ENCODE measurements around the gene TBX10.
"Not testable (repeated sequence)": the region's sequence is repeated elsewhere in the genome, so short reads cannot be mapped to it uniquely, and the experiment has no call there.

TBX10 gene

DNA sequence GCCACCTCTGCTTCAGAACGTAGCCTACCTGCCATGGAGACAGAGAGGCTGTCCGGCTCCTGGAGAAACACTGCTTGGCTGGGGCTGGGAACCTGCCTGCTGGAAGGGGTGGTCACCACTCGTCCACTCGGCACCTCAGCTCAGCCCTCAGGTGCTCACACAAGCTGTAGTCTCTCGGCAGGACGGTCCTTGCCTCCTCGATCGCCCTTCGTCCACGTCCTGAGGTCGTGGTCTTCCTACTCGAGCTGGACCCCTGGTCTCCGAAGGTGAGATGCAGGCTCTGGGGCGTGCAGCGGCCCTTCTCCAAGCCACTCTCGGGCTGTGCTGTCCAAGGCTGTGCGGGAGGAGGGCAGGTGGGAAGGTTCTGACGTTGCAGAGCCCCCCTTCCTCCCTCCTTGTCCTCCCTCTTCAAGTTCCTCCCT is at the start of gene TBX10:
TSS of gene TBX10 (minus strand) at position 326 of the 422 bp plus-strand sequence. CDS start at position 35, 291 bp downstream.
- no peak for DNase-seq

DNA sequence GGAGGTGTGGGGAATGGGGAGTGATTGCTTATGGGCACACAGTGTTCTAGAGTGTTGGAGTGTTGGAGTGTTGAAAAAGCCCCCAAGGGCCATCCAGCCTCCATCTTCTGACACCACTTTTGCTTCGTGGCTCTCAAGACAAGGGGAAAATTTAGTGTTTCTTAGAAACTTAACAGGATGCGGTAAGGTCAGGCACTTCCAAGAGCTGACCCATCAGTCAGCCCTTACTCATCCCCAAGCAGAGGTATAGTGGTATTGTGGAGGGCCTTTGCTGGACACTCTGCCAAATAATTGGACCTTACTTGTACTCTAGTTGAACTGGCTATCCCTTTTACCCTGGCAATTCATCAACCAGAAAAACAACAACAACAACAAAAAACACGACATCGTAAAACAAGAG is 49.6 kb upstream of the TBX10 start:
- DNase-seq = no peak

DNA sequence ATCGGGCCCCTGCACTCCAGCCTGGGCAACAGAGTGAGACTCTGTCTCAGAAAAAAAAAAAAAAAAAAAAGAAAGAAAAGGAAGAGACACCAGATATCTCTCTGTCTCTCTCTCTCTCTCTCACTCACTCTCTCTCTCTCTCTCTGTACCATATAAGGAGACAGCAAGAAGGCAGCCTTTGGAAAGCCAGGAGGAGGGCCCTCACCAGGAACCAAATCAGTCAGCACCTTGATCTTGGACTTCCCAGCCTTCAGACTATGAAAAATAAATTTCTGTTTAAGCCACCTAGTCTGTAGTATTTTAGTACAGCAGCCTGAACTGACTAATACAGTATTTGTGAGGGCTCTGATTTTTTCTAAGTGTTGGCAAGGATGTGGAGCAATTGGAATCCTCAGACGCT is 48.4 kb upstream of the TBX10 start:
- no peak for DNase-seq

DNA sequence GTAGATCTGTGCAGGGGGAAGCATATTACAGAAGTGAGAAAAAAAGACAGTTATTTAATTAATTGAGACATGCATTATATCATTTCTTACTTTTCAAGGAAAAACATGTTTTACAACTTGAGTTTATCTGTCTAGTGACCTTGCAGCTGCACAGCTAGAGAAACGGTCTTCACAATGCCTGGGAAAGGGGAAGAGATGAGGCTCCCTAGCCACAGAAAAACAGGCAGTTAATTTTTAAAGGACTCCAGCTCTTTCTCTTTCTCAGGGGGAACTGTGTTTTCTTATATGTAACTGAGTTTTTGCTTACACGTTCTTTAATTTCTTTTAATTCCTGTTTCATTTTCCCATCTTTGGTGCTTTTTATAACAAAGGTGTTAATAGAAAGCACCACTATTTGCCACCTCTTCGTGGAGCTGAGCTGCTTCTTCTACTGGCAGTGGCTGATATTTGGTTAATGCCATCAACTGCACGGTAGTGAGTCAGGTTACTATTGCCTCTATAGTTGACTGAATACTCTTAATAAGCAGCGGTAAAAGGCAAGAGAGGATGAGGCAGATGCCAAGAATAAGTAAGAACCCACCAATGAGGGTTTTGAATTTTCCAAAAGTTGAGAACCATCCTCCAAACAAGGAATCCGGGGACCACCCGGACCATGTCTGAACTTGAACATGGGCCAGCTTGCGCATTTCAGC is 46.2 kb upstream of the TBX10 start:
- DNase-seq = not testable (repeated sequence)

DNA sequence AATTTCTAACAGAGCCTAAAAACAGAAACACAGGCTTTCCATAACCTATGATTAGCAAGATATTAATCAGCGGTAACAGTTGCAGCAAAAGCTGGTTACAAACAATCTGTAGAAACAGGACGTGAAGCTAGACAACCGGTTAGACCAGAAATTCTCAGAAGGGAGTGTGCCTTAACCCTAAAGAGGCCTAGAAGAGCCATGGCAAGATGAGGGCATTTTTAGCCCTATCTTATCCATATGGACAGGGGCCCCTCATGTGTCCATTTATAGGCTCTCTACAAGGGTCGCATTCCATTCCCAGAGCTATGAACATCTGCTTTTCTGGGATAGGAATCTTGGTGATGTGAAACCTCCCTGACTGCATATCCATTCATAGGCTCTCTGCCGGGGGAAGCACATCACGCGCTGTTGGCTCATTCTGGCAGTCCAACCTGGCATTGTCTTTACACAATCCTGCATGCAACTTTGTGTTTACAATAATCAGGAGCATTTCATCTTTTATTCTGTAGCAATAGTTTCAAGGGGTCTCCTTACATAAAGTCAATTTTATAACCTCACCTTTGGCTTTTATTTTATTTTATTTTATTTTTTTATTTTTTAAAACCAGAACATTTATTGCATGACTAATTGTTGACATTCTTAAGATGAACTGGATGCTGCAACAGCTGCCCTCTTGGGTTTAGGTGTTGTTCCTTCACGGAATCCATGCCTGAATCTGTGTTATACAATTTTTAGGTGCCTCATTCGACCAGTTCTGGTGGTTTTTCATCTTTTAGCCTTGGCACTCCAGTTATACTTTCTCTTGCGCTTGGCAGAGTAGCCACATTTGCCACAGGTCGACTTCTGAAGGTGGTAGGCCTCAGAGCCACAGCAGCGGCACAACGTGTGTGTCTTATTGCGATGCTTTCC is 42.8 kb upstream of the TBX10 start:
- not testable (repeated sequence) for DNase-seq

DNA sequence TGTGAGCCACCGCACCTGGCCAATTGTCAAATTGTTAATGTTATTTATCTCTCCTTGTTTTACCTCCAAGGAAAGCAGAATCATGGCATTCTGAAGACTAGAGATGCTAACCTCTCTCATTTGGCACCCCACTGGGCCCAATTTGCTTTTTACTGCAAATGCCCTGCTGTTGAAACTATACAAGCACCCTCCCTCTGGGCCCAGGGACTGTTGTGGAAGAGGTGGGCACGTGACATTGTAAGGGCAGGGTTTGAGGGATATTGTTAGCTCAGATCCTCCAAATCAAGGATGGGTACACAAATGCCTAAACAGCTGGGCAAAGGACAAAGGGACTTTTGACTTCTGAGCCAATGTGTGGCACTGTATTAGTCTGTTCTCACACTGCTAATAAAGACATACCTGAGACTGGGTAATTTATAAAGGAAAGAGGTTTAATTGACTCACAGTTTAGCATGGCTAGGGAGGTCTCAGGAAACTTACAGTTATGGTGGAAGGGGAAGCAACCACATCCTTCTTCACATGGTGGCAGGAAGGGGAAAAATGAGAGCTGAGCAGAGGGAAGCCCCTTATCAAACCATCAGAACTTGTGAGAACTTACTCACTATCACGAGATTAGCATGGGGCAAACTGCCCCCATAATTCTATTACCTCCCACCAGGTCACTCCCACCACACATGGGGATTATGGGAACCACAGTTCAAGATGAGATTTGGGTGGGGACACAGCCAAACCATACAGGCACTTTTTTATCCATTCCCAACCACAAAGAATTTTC is 41.3 kb upstream of the TBX10 start:
- DNase-seq = no peak

DNA sequence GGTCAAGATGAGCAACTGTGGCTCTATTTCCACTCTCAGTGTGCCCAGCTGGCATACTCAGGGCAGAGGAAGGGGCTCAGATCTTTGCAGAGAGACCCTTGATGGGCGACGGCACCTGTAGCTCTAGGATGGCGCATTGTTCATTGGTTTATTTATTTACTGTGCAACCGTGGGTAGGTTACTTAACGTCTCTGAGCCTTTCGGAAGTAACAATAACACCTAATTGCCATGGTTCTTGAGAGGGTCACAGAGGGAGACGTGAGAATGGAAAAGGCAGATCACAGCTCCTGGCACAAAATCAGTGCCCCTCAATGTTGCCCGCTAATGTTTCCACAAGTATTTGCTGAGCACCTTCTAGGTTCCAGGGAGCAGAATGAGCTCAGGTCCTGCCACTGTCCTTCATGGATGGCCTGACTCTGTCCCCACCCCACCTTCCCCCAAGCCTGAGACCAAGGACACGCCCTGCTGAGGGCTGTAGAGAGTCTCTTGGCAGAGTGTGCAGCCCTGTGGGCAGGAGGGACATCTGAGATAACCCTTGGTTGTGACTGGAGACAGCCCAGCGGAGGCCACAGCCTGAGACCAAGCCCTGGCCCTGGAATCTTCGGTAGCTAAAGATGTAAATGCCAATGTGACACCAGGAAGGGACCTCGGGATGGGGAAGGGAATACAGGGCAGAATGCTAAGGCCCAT is 35.6 kb upstream of the TBX10 start:
- no peak for DNase-seq

DNA sequence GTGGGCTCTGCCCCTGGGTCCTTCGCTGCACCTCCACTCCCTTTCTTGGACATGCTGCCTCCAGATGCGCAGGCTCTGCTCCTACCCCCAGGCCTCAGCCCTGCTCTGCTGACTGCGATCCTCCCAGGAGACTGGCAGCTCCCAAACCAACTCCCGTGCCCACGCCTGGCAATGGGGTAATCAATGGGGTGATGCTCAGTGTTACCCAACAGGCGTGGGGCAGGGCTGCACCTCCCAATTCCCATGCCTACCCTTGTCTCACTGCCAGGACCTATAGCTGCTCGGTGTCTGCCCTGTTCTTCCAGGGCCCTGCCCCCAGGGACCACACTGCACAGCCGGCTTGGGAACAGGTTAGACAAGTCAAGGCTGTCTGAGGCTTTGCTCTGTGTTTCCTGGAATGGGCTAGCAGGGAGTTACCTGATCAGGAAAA is 34.9 kb upstream of the TBX10 start, which contains the start of gene ALDH3B2:
TSS of gene ALDH3B2 (minus strand) at position 182 of the 430 bp plus-strand sequence. CDS start 7,688 bp downstream, outside the sequence.
- no peak for DNase-seq

DNA sequence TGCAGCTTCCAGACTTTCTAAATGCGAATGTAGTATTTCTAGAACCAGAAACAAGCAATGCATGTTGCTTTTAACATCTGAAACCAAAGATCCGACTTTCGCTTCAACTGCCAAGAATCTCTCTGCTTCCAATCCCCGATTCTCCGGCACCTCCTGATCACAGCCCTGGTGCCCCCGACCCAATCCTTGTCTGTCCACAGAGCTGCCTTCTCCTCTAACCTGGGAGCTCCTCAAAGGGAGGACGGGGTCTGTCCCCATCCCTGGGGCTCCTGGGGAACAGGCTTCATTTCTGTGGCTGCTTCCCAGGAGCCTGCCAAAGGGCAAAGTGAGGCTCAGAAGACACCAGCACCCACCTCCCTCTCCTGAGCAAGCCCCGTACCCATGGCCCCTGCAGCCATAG is 34.3 kb upstream of the TBX10 start:
- no peak for DNase-seq

DNA sequence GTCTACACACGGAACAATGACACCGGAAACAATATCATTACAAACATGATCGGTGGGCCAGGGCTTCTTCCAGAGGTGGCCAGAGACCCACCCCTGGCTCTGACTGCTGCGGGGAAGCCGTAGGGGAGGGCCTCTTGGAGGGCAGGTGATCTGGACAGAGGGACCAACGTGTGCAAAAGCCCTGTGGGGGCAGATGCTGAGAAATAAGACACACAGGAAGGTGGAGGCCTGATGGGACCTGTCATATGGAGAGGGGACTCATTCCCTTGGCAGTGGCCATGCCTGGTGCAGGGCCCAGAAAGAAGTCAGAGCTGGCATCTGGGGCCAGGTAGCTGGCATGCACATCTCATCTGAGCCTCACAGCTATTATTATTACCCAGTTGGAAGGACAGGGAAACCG is 33.8 kb upstream of the TBX10 start:
- DNase-seq = no peak

DNA sequence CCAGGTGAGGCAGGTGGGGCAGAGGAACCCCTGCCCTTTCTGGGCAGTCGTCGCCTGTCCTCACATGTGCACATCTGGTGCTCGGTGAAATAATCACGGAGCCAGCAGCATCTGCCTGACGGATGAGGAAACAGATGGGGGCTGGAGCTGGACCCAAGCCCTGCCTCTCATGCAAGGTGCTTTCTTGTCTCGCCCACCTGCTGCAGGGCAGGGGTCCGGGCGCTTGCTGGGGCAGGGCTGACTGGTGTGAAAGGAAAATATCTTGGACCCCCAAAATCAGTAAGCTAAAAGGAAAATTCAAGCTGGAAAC is 31.6 kb upstream of the TBX10 start:
- DNase-seq = no peak

DNA sequence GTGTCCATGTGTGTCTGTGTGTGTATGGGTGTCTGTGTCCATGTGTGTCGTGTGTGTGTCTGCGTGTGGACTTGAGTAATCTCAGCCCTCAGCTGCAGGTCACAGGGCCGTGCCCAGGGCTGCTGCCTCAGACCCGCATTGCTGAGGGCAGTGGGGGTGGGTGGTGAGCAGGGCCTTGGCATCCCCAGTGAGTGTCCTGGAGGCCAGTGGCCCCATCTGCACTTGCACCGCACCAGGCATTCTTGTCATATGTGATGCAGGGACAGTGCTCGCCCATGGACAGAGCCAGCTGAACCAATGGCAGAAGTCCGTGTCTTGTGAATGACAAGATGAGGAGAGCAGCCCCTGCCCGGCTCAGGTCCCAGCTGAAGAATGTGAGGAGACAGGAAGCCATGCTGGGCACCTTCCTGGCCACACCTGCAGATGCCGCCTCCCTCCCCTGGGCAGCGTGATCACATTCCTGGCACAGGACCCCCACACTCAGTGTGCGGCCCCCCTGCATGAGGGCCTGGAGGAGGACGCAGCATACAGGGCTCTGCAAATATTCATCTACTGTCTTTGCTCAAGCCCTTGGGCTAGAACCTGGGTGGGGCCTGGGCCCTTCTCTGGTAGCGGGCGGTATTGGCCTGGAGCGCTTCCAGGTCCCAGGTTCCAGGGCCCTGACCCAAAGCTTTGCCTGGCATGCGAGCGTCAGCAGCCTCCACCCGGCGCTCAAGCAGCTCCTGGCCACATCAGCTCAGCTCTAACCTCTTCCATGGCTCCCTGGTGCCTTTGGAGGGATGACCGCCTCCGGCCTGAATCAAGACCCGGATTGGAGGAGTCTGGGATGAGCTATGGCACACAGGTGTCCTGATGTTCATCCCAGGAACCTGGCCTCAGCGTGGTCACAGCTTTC is 31.0 kb upstream of the TBX10 start:
- DNase-seq = no peak

DNA sequence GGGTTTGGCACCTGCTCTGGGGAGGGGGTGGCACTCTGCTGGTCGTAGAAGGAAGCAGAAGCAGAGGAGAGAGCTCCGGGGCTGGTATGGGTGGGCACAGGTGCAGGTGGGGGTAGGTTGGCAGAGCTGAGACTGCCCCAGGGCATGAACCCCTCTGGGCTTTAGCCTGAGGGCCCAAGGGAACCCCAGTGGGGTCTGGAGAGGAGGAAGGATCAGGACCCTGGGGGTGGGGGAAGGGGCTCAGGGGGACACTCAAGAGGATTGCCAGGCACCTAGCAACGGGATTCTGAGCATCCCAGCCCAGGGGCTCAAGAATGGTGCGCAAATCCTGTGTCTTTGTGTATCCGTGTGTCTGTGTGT is 28.6 kb upstream of the TBX10 start:
- DNase-seq = no peak

DNA sequence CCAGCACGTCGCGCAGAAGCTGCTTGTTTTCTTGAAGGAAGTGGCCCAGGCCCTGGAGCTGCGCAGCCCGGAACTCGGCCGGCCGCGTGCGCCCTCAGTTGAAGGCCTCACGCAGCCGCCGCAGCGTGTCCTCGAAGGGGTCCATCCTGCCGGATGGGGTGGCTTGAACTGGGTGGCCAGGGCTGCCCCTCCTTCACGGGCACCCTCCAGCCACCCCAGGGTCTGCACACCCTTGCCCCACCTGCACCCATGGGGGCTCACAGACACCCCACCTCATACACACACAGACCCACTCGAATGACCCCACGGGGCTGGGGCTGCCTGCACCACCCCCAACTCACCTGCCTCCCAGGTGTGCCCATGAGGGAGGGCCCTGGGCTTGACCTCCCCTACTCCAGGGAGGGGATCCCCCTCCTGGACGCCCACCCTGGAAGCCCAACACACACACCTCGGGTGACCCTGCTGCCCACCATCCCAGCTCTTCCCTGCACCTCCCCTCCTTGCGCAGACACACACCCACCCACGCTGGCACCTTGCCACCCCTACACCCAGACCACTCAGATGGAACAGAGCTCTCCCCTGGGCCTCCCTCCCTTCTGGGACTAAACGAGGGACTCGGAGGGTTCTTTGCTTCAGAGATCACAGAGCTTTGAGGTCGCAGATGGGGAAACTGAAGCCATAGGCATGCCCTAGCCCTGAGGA is 28.1 kb upstream of the TBX10 start:
- DNase-seq = no peak

DNA sequence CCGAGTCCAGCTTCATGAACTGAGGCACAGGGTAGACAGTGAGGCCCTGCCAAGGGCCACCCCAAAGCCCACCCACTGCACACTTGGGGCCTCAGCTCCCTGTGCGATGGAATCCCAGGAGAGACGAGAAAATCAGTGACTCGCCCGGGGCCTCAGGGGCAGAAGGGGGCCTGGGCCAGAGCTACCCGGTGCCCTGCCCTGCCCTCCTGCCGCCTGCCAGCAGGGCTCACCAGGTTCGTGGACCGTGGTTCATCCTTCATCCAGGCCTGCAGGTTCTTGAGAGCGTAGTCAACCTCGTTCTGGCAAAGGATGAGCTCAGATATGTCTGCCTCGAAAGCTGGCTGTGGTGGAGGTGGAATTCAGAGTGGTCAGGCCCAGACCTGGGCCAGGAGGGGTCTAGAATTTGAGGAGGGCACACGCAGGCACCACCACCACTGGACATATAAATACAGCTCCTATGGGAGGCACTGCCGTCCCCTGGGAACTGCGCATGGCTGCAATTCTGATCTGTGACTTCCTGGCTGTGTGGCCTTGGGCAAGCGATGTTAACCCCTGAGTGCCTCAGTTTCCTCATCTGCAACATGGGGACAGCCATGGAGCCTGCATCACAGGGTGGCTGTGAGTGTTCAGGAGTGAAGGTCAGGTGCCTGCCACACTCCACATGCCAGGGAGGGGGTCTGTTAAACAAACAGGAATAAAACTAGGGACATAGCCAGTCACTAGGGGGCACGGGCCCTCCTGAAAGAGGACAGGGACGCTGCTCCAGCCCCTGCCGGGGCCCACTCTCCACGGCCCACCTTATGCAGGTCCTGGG is 27.3 kb upstream of the TBX10 start:
- no peak for DNase-seq

DNA sequence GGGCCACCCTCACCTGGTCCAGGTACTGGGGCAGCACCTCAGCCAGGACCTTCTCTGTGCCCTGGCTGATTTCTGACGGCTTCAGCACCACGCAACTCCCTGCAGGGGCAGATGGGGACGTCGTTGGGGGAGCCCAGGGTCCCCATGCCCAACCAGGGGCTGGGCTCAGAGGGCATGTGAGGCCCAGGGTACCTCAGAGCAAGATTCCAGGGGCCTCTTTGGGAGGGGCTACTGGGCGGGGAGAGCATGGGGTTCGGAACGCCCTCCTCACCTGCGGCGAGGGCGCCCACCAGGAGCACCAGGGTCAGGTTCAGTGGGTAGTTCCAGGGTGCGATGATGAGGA is 26.7 kb upstream of the TBX10 start:
- no peak for DNase-seq

DNA sequence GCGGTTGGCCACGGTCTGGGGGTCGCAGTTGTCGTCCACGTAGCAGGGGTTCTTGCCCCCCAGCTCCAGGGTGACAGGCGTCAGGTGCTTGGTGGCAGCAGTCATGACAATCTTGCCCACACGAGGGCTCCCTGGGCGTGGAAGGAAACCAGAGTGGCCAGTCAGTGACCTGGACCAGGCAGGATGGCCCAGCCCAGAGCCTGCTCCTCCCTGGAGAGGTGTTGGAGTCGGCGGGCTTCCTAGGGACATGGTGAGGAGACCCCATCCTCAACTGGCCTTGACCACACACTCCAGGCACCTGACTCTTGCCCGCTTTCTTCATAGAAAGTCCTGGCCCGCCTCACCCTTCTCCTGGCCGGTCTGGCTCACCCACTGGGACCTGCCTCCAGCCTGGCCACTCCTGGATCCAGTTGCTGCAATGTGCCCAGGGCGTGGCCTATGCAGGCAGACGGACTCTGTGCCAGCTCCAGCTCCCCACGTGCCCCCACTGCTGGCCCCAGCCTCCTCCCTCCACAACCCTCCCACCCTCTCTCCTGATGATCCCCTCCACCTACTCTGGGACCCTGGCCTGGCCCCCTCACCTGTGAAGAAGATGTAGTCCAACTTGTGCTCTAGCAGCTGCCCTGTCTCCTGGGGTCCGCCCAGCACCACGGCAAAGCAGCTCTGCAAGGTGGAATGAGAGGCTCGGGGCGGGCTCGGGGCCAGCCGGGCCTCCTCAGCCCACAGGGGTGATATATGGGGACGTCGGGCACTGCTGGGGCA is 26.2 kb upstream of the TBX10 start:
- DNase-seq = no peak

DNA sequence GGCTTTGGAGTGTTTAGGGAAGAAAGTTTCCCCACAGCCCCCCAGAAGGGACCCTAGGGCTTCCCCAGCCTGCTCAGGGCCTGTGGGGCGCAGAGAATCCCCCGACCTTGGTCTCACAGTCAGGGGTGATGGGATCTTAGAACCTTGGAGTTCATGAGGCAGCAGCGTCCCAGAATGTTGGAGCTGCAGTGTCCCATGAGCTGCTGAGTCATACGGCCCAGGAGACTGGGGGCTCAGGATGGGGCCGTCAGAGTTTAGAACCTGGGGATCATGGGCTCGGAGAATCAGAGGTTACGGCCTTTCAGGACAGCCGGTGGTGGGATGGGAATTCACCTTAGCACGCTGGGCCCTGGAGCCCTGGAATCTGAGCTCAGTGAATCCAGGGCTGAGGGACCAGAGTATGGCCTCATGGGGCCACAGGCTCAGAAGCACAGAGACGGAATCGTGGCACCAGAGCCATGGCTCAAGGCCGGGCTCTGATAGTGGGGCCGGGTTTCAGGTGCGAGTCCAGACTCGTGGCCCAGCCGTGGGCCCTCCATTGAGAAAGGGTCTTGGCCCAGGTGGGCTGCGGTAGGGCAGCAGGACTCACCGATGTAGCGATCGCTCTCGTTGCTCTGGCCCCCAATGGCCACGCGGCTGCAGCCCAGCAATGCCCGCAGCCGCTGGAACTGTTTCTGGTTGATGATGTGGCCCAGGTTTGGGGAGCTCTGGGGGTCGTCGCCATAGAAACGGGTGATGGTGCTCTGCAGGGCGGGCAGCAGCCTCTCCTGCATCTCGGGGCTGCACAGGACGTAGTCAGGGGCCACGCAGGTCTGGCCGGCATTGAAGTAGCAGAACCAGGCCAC is 25.4 kb upstream of the TBX10 start:
- no peak for DNase-seq

DNA sequence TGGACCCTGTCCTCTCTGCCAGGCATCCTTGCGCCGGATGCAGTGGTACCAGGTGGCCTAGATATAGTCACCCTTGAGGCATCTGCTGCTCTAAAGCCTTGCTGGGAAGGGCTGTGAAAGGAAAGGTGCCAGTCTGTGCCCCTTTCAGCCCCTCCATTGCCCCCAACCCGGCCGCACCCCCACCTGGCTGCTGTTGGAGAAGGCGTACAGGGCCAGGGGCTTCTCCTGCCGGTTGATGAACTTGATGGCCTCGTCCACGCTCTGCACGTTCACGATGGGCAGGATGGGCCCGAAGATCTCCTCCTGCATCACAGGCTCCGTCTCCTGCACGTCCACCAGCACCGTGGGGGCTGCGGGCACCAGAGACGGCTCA is 24.6 kb upstream of the TBX10 start:
- no peak for DNase-seq

Measured in stimulated activated naive CD4-positive, alpha-beta T cell treated with Interleukin-2 at 50 U/mL for 16 hours (primary cell).